Kidney (tissue), 14 donors: ENCODE data around the gene KCNQ1OT1. TPM values are rescaled to one million over a fixed set of nuclear protein-coding genes. Genes with fewer than 3 reads are reported as not detected.
A peak's percentile ranks its signal among the peaks of the same experiment; 100 is the strongest.

Experiments used
- DNase-seq, 5 donors: peaks; one replicate each; pipeline ENCODE4 v3.0.0-alpha.2; 2013 to 2020
- FAIRE-seq: peaks from 2 replicates; lab custom pipeline; 2012; peaks lifted over from hg19 to GRCh38; lab: Jason Lieb, UNC
- H3K27ac ChIP-seq, 2 donors: one replicate each; pipeline ENCODE4 v1.7.0; 2013; ENCODE audit warnings: low read depth in 2 of 2, low read length in 2 of 2, inconsistent platforms in 1 of 2
- H3K27me3 ChIP-seq: one replicate; pipeline ENCODE4 v1.7.1; 2013; ENCODE audit warnings: low read length, inconsistent platforms; ENCODE audit not compliant: control insufficient read depth, insufficient read depth
- H3K36me3 ChIP-seq, 3 donors: one replicate each; pipeline versions ENCODE4 v1.7.0 to v1.7.1; 2013; ENCODE audit warnings: low read length in 3 of 3, control low read depth in 1 of 3, inconsistent platforms in 1 of 3; ENCODE audit not compliant: insufficient read depth in 3 of 3, control insufficient read depth in 2 of 3
- H3K4me1 ChIP-seq, 3 donors: one replicate each; pipeline versions ENCODE4 v1.7.0 to v1.7.1; 2013; ENCODE audit warnings: low read length in 3 of 3, inconsistent platforms in 1 of 3, low read depth in 1 of 3; ENCODE audit not compliant: control insufficient read depth in 2 of 3, insufficient read depth in 2 of 3
- H3K4me3 ChIP-seq, 3 donors: one replicate each; pipeline versions ENCODE4 v1.7.0 to v1.8.1; 2013; ENCODE audit warnings: low read length in 3 of 3, control low read depth in 1 of 3, inconsistent platforms in 1 of 3
- H3K9ac ChIP-seq, 3 donors: one replicate each; pipeline versions ENCODE4 v1.7.0 to v1.7.1; 2013; ENCODE audit warnings: low read length in 3 of 3, control low read depth in 1 of 3, inconsistent platforms in 1 of 3
- H3K9me3 ChIP-seq, 3 donors: one replicate each; pipeline versions ENCODE4 v1.7.0 to v1.7.1; 2013; ENCODE audit warnings: low read length in 3 of 3, control low read depth in 1 of 3, inconsistent platforms in 1 of 3; ENCODE audit not compliant: control insufficient read depth in 2 of 3, insufficient read depth in 1 of 3
- CTCF ChIP-seq: IDR thresholded peaks from 3 replicates; pipeline ENCODE4 v1.5.1; 2012; ENCODE audit warnings: mild to moderate bottlenecking, moderate library complexity, borderline replicate concordance; ENCODE audit not compliant: insufficient read depth; ENCODE audit errors: extremely low read depth
- intact Hi-C: fragments of 100-400 bp; cut with DNase I; formaldehyde crosslinking; loops from one replicate; pipeline ENCODE4 v1.11.1; 2022
- polyA plus RNA-seq: library from polyadenylated mRNA; stranded (reverse); fragments of 350-450 nt; fragmentation: Illumina TruSeq; extraction: RNeasy Lipid Tissue Mini Kit (QIAGEN cat#74804); gene quantifications from one replicate; pipeline ENCODE4 v1.2.3, GENCODE V29; 2014; ENCODE audit warnings: low read depth, low replicate concordance; ENCODE audit not compliant: insufficient read depth
- total RNA-seq: library from RNA; stranded (reverse); fragmentation: NEBNext Ultra II Directional; extraction: Animal tissue kit (Norgen Biotek cat#: 25700); gene quantifications from one replicate; pipeline ENCODE4 v1.2.1, GENCODE V29; 2021
- donor health status: control.
- donor health status: control.
- donor health status: control.
- donor health status: control.
- donor health status: control.
- donor health status: DM: yes; HTN: yes; CAD: no.
- donor health status: Normal renal cell carcinoma (clear cell type).

The KCNQ1OT1 gene
- total and polyA plus RNA-seq, 2 donors from 2014 or later, result 0.22 to 4.4 TPM

- H3K9ac ChIP-seq, result no peak overlapping the region
- no peak for FAIRE-seq
- no peaks in the 10 kb centered on the region for H3K27me3 ChIP-seq
- no peak overlapping the region for H3K4me3 ChIP-seq
- DNase-seq, result peak in 4 of 5 donors; percentile 54 to 94 (median 78)
- H3K4me1 ChIP-seq, result peaks cover 0 to 28% (median 17%) of the 10 kb centered on the region in 3 donors
- H3K36me3 ChIP-seq, result no peaks in the 10 kb centered on the region
- no peaks in the 10 kb centered on the region for H3K9me3 ChIP-seq
- TF ChIP-seq CTCF, result no peak
- intact Hi-C loops, result no loop called here
- H3K27ac ChIP-seq, result no peak overlapping the region
Observed at GRCh38 chr11:2730272-2731129, 30.7 kb upstream of the KCNQ1OT1 start.

DNA sequence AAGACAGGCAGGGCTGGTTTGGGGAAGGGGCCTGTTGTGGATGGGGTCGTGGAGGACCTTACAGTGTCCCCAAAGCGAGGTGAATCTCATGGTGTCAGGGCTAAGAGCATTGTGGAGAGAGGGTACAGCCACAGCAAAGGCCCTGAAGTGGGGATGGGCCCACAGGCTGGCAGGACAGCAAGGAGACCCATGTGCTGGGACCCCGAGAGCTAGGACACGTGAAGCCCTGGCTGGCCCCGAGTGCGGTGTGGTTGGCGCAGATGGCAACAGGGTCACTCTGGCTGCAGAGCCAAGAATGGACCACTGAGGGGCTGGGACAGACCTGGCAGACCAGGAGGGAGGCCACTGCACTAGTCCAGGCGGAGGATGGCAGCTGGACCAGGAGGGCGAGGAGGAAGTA, 30.0 kb upstream of the KCNQ1OT1 start:
- intact Hi-C loops, result no loop called here
- Histone ChIP-seq H3K4me3 (no peak overlapping the region), H3K27me3 (no peaks in the 10 kb centered on the region), H3K4me1 (peaks cover 0 to 33% (median 23%) of the 10 kb centered on the region in 3 donors), H3K9me3 (no peaks in the 10 kb centered on the region), H3K9ac (no peak overlapping the region), H3K27ac (no peak overlapping the region), H3K36me3 (no peaks in the 10 kb centered on the region)
- FAIRE-seq, result no peak
- no peak for DNase-seq
- no peak for TF ChIP-seq CTCF

GRCh38 chr11:2728663-2729332, 29.0 kb upstream of the KCNQ1OT1 start:
- H3K9ac ChIP-seq, result no peak overlapping the region
- H3K27me3 ChIP-seq, result no peaks in the 10 kb centered on the region
- peaks cover 0 to 36% (median 24%) of the 10 kb centered on the region in 3 donors for H3K4me1 ChIP-seq
- H3K9me3 ChIP-seq, result no peaks in the 10 kb centered on the region
- no peaks in the 10 kb centered on the region for H3K36me3 ChIP-seq
- TF ChIP-seq CTCF, result no peak
- FAIRE-seq (no peak), DNase-seq (no peak)
- intact Hi-C loops, result no loop called here
- no peak overlapping the region for H3K4me3 ChIP-seq
- no peak overlapping the region for H3K27ac ChIP-seq
